H1 (cell line): ENCODE measurements around the gene QRSL1. TPM values are rescaled to one million over a fixed set of nuclear protein-coding genes. Genes with fewer than 3 reads are reported as not detected.

Experiments
- POU5F1 ChIP-seq: IDR thresholded peaks from 2 replicates; pipeline ENCODE4 v1.6.1; 2011; ENCODE audit warnings: low read depth, mild to moderate bottlenecking, low read length, moderate library complexity
- polyA plus RNA-seq, 7 experiments: library from polyadenylated mRNA; depleted of rRNA in 3 of 7; stranded (reverse) in 5 of 7; unstranded in 2 of 7; fragments of >200 nt in 5 of 7; fragments of 200-250 nt in 2 of 7; gene quantifications; 1 replicate in 5 of 7; 2 replicates in 1 of 7; 4 replicates in 1 of 7; pipeline versions ENCODE4 v1.2.1 to v1.2.3, GENCODE V29; 2011 to 2013; ENCODE audit warnings: missing spikeins in 2 of 7, mixed read lengths in 2 of 7
- total RNA-seq: library from RNA; stranded (reverse); fragmentation: NEBNext Ultra II Directional; extraction: Animal tissue kit (Norgen Biotek cat#: 25700); gene quantifications from 2 replicates; pipeline ENCODE4 v1.2.1, GENCODE V29; 2021
- TF ChIP-seq, protein P1 (sequence below): IDR thresholded peaks from 2 replicates; pipeline ENCODE4 v1.6.1; 2012; ENCODE audit warnings: inconsistent platforms

QRSL1 gene
- total and polyA plus RNA-seq, 2 of the 8 experiments (the other 6 are each of a cell fraction or from before 2014, with no cell fraction given), result 7.8 to 22.2 TPM

GRCh38 chr6:106693418-106693817, 64.0 kb downstream of the QRSL1 start (continued):
- TF ChIP-seq, protein P1, sequence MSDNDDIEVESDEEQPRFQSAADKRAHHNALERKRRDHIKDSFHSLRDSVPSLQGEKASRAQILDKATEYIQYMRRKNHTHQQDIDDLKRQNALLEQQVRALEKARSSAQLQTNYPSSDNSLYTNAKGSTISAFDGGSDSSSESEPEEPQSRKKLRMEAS, result no peak
- no peak for TF ChIP-seq POU5F1
- TF ChIP-seq, all 59 proteins: peak for 0
